ENCODE results near the gene PPIP5K2. TPM values are rescaled to one million over a fixed set of nuclear protein-coding genes. Genes with fewer than 3 reads are reported as not detected.

PPIP5K2 gene
- total and polyA plus RNA-seq, 2 of the 8 experiments (the other 6 are each of a cell fraction or from before 2014, with no cell fraction given): 14.8 to 46.6 TPM

DNA sequence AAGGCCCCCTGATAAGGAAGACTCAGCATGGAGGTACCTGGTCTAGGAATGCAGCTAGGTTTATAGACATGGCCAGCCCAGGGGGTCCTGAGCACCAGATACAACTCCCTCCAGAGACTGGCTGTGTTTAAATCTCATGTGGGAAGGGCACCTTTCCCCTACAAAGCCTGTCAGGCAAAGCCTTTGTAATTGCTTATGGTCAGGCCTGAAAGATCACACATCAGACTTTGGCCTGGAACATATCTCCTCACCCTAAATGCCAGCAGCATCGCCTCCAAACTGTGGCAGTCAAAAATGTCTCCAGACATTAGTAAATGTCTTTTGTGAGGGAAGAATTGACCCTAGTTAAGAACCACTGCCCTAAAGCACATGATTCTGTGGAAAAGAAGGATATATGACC, 86.9 kb downstream of the PPIP5K2 start (continued):
- TF ChIP-seq, protein P1, sequence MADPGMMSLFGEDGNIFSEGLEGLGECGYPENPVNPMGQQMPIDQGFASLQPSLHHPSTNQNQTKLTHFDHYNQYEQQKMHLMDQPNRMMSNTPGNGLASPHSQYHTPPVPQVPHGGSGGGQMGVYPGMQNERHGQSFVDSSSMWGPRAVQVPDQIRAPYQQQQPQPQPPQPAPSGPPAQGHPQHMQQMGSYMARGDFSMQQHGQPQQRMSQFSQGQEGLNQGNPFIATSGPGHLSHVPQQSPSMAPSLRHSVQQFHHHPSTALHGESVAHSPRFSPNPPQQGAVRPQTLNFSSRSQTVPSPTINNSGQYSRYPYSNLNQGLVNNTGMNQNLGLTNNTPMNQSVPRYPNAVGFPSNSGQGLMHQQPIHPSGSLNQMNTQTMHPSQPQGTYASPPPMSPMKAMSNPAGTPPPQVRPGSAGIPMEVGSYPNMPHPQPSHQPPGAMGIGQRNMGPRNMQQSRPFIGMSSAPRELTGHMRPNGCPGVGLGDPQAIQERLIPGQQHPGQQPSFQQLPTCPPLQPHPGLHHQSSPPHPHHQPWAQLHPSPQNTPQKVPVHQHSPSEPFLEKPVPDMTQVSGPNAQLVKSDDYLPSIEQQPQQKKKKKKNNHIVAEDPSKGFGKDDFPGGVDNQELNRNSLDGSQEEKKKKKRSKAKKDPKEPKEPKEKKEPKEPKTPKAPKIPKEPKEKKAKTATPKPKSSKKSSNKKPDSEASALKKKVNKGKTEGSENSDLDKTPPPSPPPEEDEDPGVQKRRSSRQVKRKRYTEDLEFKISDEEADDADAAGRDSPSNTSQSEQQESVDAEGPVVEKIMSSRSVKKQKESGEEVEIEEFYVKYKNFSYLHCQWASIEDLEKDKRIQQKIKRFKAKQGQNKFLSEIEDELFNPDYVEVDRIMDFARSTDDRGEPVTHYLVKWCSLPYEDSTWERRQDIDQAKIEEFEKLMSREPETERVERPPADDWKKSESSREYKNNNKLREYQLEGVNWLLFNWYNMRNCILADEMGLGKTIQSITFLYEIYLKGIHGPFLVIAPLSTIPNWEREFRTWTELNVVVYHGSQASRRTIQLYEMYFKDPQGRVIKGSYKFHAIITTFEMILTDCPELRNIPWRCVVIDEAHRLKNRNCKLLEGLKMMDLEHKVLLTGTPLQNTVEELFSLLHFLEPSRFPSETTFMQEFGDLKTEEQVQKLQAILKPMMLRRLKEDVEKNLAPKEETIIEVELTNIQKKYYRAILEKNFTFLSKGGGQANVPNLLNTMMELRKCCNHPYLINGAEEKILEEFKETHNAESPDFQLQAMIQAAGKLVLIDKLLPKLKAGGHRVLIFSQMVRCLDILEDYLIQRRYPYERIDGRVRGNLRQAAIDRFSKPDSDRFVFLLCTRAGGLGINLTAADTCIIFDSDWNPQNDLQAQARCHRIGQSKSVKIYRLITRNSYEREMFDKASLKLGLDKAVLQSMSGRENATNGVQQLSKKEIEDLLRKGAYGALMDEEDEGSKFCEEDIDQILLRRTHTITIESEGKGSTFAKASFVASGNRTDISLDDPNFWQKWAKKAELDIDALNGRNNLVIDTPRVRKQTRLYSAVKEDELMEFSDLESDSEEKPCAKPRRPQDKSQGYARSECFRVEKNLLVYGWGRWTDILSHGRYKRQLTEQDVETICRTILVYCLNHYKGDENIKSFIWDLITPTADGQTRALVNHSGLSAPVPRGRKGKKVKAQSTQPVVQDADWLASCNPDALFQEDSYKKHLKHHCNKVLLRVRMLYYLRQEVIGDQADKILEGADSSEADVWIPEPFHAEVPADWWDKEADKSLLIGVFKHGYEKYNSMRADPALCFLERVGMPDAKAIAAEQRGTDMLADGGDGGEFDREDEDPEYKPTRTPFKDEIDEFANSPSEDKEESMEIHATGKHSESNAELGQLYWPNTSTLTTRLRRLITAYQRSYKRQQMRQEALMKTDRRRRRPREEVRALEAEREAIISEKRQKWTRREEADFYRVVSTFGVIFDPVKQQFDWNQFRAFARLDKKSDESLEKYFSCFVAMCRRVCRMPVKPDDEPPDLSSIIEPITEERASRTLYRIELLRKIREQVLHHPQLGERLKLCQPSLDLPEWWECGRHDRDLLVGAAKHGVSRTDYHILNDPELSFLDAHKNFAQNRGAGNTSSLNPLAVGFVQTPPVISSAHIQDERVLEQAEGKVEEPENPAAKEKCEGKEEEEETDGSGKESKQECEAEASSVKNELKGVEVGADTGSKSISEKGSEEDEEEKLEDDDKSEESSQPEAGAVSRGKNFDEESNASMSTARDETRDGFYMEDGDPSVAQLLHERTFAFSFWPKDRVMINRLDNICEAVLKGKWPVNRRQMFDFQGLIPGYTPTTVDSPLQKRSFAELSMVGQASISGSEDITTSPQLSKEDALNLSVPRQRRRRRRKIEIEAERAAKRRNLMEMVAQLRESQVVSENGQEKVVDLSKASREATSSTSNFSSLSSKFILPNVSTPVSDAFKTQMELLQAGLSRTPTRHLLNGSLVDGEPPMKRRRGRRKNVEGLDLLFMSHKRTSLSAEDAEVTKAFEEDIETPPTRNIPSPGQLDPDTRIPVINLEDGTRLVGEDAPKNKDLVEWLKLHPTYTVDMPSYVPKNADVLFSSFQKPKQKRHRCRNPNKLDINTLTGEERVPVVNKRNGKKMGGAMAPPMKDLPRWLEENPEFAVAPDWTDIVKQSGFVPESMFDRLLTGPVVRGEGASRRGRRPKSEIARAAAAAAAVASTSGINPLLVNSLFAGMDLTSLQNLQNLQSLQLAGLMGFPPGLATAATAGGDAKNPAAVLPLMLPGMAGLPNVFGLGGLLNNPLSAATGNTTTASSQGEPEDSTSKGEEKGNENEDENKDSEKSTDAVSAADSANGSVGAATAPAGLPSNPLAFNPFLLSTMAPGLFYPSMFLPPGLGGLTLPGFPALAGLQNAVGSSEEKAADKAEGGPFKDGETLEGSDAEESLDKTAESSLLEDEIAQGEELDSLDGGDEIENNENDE (IDR thresholded peaks at IDR 0.05; ENCODE audit: insufficient replicate concordance, low read length): no peak
- TF ChIP-seq YY1 (IDR thresholded peaks at IDR 0.05; ENCODE audit: low read depth, low read length) (no peak), BCL11A (IDR thresholded peaks at IDR 0.05; ENCODE audit: low read depth in 2 of 2, low read length in 2 of 2) (no peak), RBBP5 (IDR thresholded peaks at IDR 0.05; ENCODE audit: borderline replicate concordance, low read depth, low read length) (no peak), SUZ12 (IDR thresholded peaks at IDR 0.05; ENCODE audit: low read length) (no peak)
- TF ChIP-seq, protein P2, sequence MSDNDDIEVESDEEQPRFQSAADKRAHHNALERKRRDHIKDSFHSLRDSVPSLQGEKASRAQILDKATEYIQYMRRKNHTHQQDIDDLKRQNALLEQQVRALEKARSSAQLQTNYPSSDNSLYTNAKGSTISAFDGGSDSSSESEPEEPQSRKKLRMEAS (IDR thresholded peaks at IDR 0.05): no peak

Data from H1 (cell line).